22Rv1 (cell line): Measurements from ENCODE around the gene DMAC1.

Experiments used
- ZFX ChIP-seq: fragments of 450-650 bp; IDR thresholded peaks from 2 replicates; pipeline ENCODE4 v1.6.1; 2017; ENCODE audit warnings: antibody characterized with exemption, borderline replicate concordance
- TF ChIP-seq, protein P1 (sequence below): fragments of 450-650 bp; IDR thresholded peaks from 2 replicates; pipeline ENCODE4 v1.5.1; 2017; ENCODE audit warnings: mild to moderate bottlenecking

DNA sequence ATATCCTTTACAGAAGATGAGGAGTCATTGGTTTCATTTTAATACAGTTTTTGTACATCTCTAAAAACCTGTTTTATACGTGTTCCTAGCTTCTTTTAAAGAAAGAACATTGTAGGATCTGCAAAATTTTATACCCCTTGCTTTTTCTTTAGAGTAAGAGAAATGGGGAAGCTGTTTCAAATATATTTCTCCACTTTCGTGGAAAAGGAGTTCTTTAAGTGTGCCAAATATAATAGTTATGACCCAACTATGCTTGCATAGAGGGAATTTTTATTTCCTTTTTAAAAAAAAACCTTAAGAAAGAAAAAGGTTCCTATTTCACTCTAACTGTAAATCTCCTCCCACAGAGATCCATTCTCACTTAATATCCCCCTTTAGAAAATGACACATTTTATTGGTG lies 27.5 kb upstream of the DMAC1 start:
- TF ChIP-seq, protein P1, sequence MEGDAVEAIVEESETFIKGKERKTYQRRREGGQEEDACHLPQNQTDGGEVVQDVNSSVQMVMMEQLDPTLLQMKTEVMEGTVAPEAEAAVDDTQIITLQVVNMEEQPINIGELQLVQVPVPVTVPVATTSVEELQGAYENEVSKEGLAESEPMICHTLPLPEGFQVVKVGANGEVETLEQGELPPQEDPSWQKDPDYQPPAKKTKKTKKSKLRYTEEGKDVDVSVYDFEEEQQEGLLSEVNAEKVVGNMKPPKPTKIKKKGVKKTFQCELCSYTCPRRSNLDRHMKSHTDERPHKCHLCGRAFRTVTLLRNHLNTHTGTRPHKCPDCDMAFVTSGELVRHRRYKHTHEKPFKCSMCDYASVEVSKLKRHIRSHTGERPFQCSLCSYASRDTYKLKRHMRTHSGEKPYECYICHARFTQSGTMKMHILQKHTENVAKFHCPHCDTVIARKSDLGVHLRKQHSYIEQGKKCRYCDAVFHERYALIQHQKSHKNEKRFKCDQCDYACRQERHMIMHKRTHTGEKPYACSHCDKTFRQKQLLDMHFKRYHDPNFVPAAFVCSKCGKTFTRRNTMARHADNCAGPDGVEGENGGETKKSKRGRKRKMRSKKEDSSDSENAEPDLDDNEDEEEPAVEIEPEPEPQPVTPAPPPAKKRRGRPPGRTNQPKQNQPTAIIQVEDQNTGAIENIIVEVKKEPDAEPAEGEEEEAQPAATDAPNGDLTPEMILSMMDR, result no peak
- TF ChIP-seq ZFX, result no peak
